Upper lobe of right lung (tissue), 1 donor: ENCODE data around the gene GPR162. TPM values are rescaled to one million over a fixed set of nuclear protein-coding genes. Genes with fewer than 3 reads are reported as not detected.
A peak's percentile ranks its signal among the peaks of the same experiment; 100 is the strongest.

Experiments used
- ATAC-seq: fragments of 200-7000 bp; cut with Tn5 transposase; one replicate; pipeline ENCODE4 v1.9.1; 2020; ENCODE audit warnings: mild to moderate bottlenecking, moderate library complexity
- DNase-seq: peaks from one replicate; pipeline ENCODE4 v3.0.0-alpha.2; 2020
- H3K27ac ChIP-seq: fragments of 200-600 bp; one replicate; pipeline ENCODE4 v1.8.0; 2022
- H3K27me3 ChIP-seq: fragments of 200-600 bp; one replicate; pipeline ENCODE4 v1.8.0; 2022; ENCODE audit warnings: mild to moderate bottlenecking
- H3K36me3 ChIP-seq: fragments of 200-600 bp; one replicate; pipeline ENCODE4 v1.8.0; 2022
- H3K4me1 ChIP-seq: fragments of 200-600 bp; one replicate; pipeline ENCODE4 v1.8.0; 2022
- H3K4me3 ChIP-seq: fragments of 200-600 bp; one replicate; pipeline ENCODE4 v1.8.0; 2022; ENCODE audit warnings: mild to moderate bottlenecking
- H3K9me3 ChIP-seq: fragments of 200-600 bp; one replicate; pipeline ENCODE4 v1.8.0; 2022
- intact Hi-C: fragments of 100-400 bp; cut with DNase I; formaldehyde crosslinking; loops from one replicate; pipeline ENCODE4 v1.11.0; 2022
- total RNA-seq: library from RNA; stranded (reverse); fragmentation: NEBNext Ultra II Directional; extraction: Animal tissue kit (Norgen Biotek cat#: 25700); gene quantifications from one replicate; pipeline ENCODE4 v1.2.1, GENCODE V29; 2021
- TF ChIP-seq, protein P1 (sequence below): fragments of 200-600 bp; IDR thresholded peaks from one replicate; pipeline ENCODE4 v1.8.0; 2022; ENCODE audit warnings: antibody characterized with exemption
- donor health status: DM: no; HTN: yes; CAD: no; lungs with severe emphysema.

The GPR162 gene
- total RNA-seq, 1 donor from 2014 or later: 17.1 TPM

DNA sequence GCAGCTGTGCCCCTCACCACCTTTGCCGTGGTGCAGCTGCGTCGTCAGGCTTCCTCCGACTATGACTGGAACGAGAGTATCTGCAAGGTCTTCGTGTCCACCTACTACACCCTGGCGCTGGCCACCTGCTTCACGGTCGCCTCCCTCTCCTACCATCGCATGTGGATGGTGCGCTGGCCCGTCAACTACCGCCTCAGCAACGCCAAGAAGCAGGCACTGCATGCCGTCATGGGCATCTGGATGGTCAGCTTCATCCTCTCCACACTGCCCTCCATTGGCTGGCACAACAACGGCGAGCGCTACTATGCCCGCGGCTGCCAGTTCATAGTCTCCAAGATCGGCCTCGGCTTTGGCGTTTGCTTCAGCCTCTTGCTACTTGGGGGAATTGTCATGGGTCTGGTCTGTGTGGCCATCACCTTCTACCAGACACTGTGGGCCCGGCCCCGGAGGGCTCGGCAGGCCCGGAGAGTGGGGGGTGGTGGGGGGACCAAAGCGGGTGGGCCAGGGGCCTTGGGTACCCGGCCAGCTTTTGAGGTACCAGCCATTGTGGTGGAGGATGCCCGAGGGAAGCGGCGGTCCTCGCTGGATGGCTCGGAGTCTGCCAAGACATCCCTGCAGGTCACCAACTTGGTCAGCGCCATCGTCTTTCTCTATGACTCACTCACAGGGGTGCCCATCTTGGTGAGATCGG, 2.6 kb downstream of the GPR162 start:
- ATAC-seq (no peak), DNase-seq (no peak)
- no peak overlapping the region for H3K4me3 ChIP-seq
- H3K27ac ChIP-seq: no peak overlapping the region
- H3K4me1 ChIP-seq: peaks cover 11% of the 10 kb centered on the region
- no peaks in the 10 kb centered on the region for H3K27me3 ChIP-seq
- H3K36me3 ChIP-seq: no peaks in the 10 kb centered on the region
- intact Hi-C loops: loop anchor here (10.0 kb wide), 1 partner anchor 89 kb away; no protein-coding TSS in a partner anchor
- no peaks in the 10 kb centered on the region for H3K9me3 ChIP-seq
- TF ChIP-seq, protein P1, sequence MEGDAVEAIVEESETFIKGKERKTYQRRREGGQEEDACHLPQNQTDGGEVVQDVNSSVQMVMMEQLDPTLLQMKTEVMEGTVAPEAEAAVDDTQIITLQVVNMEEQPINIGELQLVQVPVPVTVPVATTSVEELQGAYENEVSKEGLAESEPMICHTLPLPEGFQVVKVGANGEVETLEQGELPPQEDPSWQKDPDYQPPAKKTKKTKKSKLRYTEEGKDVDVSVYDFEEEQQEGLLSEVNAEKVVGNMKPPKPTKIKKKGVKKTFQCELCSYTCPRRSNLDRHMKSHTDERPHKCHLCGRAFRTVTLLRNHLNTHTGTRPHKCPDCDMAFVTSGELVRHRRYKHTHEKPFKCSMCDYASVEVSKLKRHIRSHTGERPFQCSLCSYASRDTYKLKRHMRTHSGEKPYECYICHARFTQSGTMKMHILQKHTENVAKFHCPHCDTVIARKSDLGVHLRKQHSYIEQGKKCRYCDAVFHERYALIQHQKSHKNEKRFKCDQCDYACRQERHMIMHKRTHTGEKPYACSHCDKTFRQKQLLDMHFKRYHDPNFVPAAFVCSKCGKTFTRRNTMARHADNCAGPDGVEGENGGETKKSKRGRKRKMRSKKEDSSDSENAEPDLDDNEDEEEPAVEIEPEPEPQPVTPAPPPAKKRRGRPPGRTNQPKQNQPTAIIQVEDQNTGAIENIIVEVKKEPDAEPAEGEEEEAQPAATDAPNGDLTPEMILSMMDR: no peak

DNA sequence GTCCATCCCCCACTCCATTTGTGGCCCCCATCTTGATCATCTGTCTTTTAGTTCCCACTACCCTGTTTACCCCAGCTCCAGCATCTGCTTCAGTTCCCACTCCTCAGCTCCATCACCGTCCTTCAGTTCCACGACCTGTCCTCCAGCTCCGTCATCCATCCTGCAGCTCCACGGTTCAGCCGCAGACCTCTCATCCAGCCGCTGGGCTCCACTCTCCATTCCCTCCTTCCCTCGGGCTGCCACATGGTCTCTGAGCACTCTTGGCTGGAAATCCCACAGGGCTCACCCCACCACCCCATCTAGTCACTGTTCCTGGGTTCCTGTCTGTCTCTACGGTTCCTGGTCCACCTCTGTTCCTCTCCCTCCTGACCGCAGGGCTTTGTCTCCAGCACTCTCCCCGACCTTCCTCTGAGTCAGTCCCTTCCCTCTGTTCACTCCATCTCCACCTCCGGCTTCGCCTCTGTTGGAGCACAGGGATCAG, 3.3 kb downstream of the GPR162 start:
- DNase-seq: no peak
- H3K9me3 ChIP-seq: no peaks in the 10 kb centered on the region
- H3K4me3 ChIP-seq: no peak overlapping the region
- H3K27me3 ChIP-seq: no peaks in the 10 kb centered on the region
- H3K27ac ChIP-seq: no peak overlapping the region
- TF ChIP-seq, protein P1: no peak
- no peaks in the 10 kb centered on the region for H3K36me3 ChIP-seq
- no peak for ATAC-seq
- intact Hi-C loops: loop anchor here (10.0 kb wide), 1 partner anchor 90 kb away; no protein-coding TSS in a partner anchor
- peaks cover 11% of the 10 kb centered on the region for H3K4me1 ChIP-seq

- DNase-seq (peak; percentile 89), ATAC-seq (peak; percentile 81)
- H3K9me3 ChIP-seq: no peaks in the 10 kb centered on the region
- TF ChIP-seq, protein P1: peak; percentile 94
- H3K27me3 ChIP-seq: no peaks in the 10 kb centered on the region
- no peak overlapping the region for H3K4me3 ChIP-seq
- intact Hi-C loops: loop anchor here (10.0 kb wide), 1 partner anchor 91 kb away; no protein-coding TSS in a partner anchor
- H3K27ac ChIP-seq: no peak overlapping the region
- H3K36me3 ChIP-seq: no peaks in the 10 kb centered on the region
- peaks cover 9% of the 10 kb centered on the region for H3K4me1 ChIP-seq
Measured at GRCh38 chr12:6825398-6826124, 3.9 kb downstream of the GPR162 start.

DNA sequence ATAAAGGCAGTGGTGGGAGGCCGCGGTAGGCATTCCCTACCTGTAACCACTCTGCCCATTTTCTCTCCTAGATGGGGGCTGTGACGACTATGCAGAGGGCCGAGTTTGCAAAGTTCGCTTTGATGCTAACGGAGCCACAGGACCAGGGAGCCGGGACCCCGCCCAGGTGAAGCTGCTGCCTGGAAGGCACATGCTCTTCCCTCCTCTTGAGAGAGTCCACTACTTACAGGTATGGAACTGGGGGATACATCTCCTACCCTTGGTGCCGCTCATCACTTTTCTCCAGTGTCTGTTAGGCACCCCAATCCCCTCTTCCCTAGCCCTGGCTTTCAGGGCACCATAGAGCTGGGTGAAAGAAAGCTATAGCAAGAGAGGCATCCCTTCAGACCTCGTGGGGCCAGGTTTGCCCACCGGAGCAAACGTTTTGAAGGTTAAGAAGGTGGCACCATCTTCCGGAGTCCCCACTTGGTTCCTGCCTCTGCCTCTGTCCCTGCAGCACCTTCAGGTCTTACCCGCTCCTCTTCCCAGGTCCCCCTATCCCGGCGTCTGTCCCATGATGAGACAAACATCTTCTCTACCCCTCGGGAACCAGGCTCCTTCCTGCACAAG, 4.6 kb downstream of the GPR162 start:
- Histone ChIP-seq H3K27ac (no peak overlapping the region), H3K36me3 (no peaks in the 10 kb centered on the region), H3K9me3 (no peaks in the 10 kb centered on the region), H3K4me3 (no peak overlapping the region), H3K4me1 (peaks cover 5% of the 10 kb centered on the region), H3K27me3 (no peaks in the 10 kb centered on the region)
- DNase-seq (no peak), ATAC-seq (no peak)
- intact Hi-C loops: loop anchor here (10.0 kb wide), 1 partner anchor 91 kb away; no protein-coding TSS in a partner anchor
- TF ChIP-seq, protein P1: no peak

DNA sequence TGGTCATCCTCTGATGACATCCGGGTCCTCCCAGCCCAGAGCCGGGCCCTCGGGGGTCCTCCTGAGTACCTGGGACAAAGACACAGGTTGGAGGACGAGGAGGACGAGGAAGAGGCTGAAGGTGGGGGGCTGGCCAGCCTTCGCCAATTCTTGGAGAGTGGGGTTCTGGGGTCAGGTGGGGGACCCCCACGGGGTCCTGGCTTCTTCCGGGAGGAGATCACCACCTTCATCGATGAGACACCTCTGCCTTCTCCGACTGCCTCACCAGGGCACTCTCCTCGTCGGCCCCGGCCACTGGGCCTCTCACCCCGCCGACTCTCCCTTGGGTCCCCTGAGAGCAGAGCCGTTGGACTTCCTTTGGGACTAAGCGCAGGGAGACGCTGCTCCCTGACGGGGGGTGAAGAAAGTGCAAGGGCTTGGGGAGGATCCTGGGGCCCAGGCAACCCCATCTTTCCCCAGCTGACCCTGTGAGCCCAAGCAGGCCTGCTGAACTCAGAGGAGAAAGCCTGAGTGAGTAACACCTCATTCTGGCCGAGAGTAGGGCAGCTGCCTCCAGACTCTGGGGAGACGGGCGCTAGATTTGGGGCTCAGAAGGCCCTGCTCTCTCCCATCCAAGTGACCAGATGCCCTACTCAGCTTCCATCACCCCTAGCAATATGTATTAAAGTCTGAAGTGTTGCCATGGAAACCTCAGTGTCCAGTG, 5.3 kb downstream of the GPR162 start:
- intact Hi-C loops: loop anchor here (10.0 kb wide), 1 partner anchor 92 kb away; no protein-coding TSS in a partner anchor
- no peak overlapping the region for H3K27ac ChIP-seq
- H3K4me3 ChIP-seq: no peak overlapping the region
- H3K36me3 ChIP-seq: no peaks in the 10 kb centered on the region
- ATAC-seq: no peak
- no peak for DNase-seq
- H3K4me1 ChIP-seq: peaks cover 5% of the 10 kb centered on the region
- TF ChIP-seq, protein P1: no peak
- no peaks in the 10 kb centered on the region for H3K27me3 ChIP-seq
- no peaks in the 10 kb centered on the region for H3K9me3 ChIP-seq
